Hepatocyte (in vitro differentiated cells): ENCODE measurements around the gene TM7SF2. TPM values are rescaled to one million over a fixed set of nuclear protein-coding genes. Genes with fewer than 3 reads are reported as not detected.
A peak's percentile ranks its signal among the peaks of the same experiment; 100 is the strongest.

ENCODE experiments used
- DNase-seq: peaks from one replicate; pipeline ENCODE4 v3.0.0-alpha.2; 2016; ENCODE audit warnings: low spot score
- H2AFZ ChIP-seq: fragments of 200-600 bp; sonication (generic); 2 replicates; pipeline ENCODE4 v1.6.0; 2016; ENCODE audit warnings: antibody characterized with exemption, mild to moderate bottlenecking
- H3K27ac ChIP-seq: fragments of 200-600 bp; sonication (generic); 2 replicates; pipeline ENCODE4 v1.5.1; 2016; ENCODE audit warnings: mild to moderate bottlenecking
- H3K27me3 ChIP-seq: fragments of 200-600 bp; sonication (generic); 2 replicates; pipeline ENCODE4 v1.6.1; 2016
- H3K36me3 ChIP-seq: fragments of 200-600 bp; sonication (generic); replicated peaks from 2 replicates; pipeline ENCODE4 v1.5.1; 2016; ENCODE audit warnings: low read depth; ENCODE audit not compliant: insufficient read depth
- H3K4me1 ChIP-seq: fragments of 200-600 bp; sonication (generic); 2 replicates; pipeline ENCODE4 v1.5.1; 2016; ENCODE audit warnings: mild to moderate bottlenecking, moderate library complexity; ENCODE audit not compliant: insufficient read depth
- H3K4me2 ChIP-seq: fragments of 200-600 bp; sonication (generic); 2 replicates; pipeline ENCODE4 v1.6.0; 2016
- H3K4me3 ChIP-seq: fragments of 200-600 bp; sonication (generic); 2 replicates; pipeline ENCODE4 v1.5.1; 2016; ENCODE audit warnings: mild to moderate bottlenecking
- H3K79me2 ChIP-seq: fragments of 200-600 bp; sonication (generic); 2 replicates; pipeline ENCODE4 v1.6.0; 2017; ENCODE audit warnings: mild to moderate bottlenecking
- H3K9me2 ChIP-seq: fragments of 200-600 bp; sonication (generic); replicated peaks from 2 replicates; pipeline ENCODE4 v1.6.0; 2017; ENCODE audit warnings: mild to moderate bottlenecking; ENCODE audit not compliant: insufficient read depth
- H3K9me3 ChIP-seq: fragments of 200-600 bp; sonication (generic); 2 replicates; pipeline ENCODE4 v1.5.1; 2016; ENCODE audit warnings: low read depth, mild to moderate bottlenecking
- H4K20me1 ChIP-seq: fragments of 200-600 bp; sonication (generic); 2 replicates; pipeline ENCODE4 v1.6.0; 2016; ENCODE audit warnings: mild to moderate bottlenecking; ENCODE audit not compliant: insufficient read depth, poor library complexity, severe bottlenecking
- CTCF ChIP-seq: fragments of 200-600 bp; sonication (generic); IDR thresholded peaks from 2 replicates; pipeline ENCODE4 v1.5.1; 2016; ENCODE audit warnings: antibody characterized with exemption, mild to moderate bottlenecking; ENCODE audit not compliant: poor library complexity
- EZH2 ChIP-seq: fragments of 200-600 bp; sonication (generic); IDR thresholded peaks from 2 replicates; pipeline ENCODE4 v1.6.1; 2016; ENCODE audit warnings: antibody characterized with exemption, mild to moderate bottlenecking, borderline replicate concordance
- EZH2phosphoT487 ChIP-seq: fragments of 200-600 bp; sonication (generic); IDR thresholded peaks from one replicate; pipeline ENCODE4 v1.6.1; 2018; ENCODE audit warnings: antibody characterized with exemption, mild to moderate bottlenecking, low read depth, moderate library complexity; ENCODE audit not compliant: unreplicated experiment, severe bottlenecking
- WGBS: methylation state at CpG from one replicate; pipeline ENCODE4 v1.1.6; 2016; ENCODE audit warnings: low lambda C conversion rate; ENCODE audit errors: missing lambda C conversion rate; 5-methylcytosine and 5-hydroxymethylcytosine counted together
- polyA plus RNA-seq: library from polyadenylated mRNA; unstranded; fragments of >200 nt; fragmentation: Nextera tagmentation; extraction: Ambion mirVana; gene quantifications from 2 replicates; pipeline ENCODE4 v1.2.1, GENCODE V29; 2016
- total RNA-seq: library from RNA; depleted of rRNA; stranded (reverse); fragments of >200 nt; gene quantifications from 2 replicates; pipeline ENCODE4 v1.2.3, GENCODE V29; 2014

Gene TM7SF2
- total and polyA plus RNA-seq, 2 experiments from 2014 or later: 133 to 209 TPM

GRCh38 chr11:65113839-65114238 is 2.2 kb downstream of the TM7SF2 start:
- no peak overlapping the region for H3K4me3 ChIP-seq
- no peaks in the 10 kb centered on the region for H3K27me3 ChIP-seq
- no peaks in the 10 kb centered on the region for H3K9me2 ChIP-seq
- H3K4me1 ChIP-seq: peaks cover 27% of the 10 kb centered on the region
- H3K27ac ChIP-seq: no peak overlapping the region
- H3K79me2 ChIP-seq: peaks cover 43% of the 10 kb centered on the region
- no peaks in the 10 kb centered on the region for H3K36me3 ChIP-seq
- 90% methylated on average over 6 of the region's 6 CpGs for WGBS
- TF ChIP-seq CTCF (no peak), EZH2phosphoT487 (no peak), EZH2 (no peak)
- no peaks in the 10 kb centered on the region for H4K20me1 ChIP-seq
- H2AFZ ChIP-seq: no peak overlapping the region
- no peak for DNase-seq
- no peaks in the 10 kb centered on the region for H3K9me3 ChIP-seq
- peak overlapping the region; percentile 99 for H3K4me2 ChIP-seq

- Histone ChIP-seq H3K27me3 (no peaks in the 10 kb centered on the region), H3K9me3 (no peaks in the 10 kb centered on the region), H3K79me2 (peaks cover 48% of the 10 kb centered on the region), H3K4me2 (no peak overlapping the region), H3K4me1 (peaks cover 27% of the 10 kb centered on the region), H3K36me3 (no peaks in the 10 kb centered on the region), H2AFZ (no peak overlapping the region), H4K20me1 (no peaks in the 10 kb centered on the region), H3K4me3 (no peak overlapping the region), H3K27ac (no peak overlapping the region), H3K9me2 (no peaks in the 10 kb centered on the region)
- 93% methylated on average over 11 of the region's 11 CpGs for WGBS
- TF ChIP-seq CTCF (no peak), EZH2 (no peak), EZH2phosphoT487 (no peak)
- no peak for DNase-seq
Measured at GRCh38 chr11:65114538-65115171, 3.0 kb downstream of the TM7SF2 start.

- no peak for DNase-seq
- H3K4me2 ChIP-seq: peak overlapping the region; percentile 87
- WGBS: 97% methylated on average over 21 of the region's 21 CpGs
Measured at GRCh38 chr11:65115361-65116082, 3.9 kb downstream of the TM7SF2 start.

More at GRCh38 chr11:65115361-65116082, 3.9 kb downstream of the TM7SF2 start:
- Histone ChIP-seq H3K36me3 (no peaks in the 10 kb centered on the region), H3K27me3 (no peaks in the 10 kb centered on the region), H3K79me2 (peaks cover 56% of the 10 kb centered on the region), H3K9me3 (no peaks in the 10 kb centered on the region), H3K4me3 (no peak overlapping the region), H3K27ac (no peak overlapping the region), H4K20me1 (no peaks in the 10 kb centered on the region), H3K4me1 (peaks cover 28% of the 10 kb centered on the region), H3K9me2 (no peaks in the 10 kb centered on the region), H2AFZ (no peak overlapping the region)
- TF ChIP-seq CTCF (no peak), EZH2 (no peak), EZH2phosphoT487 (no peak)
